HL-60 (cell line): Measurements from ENCODE around the gene COPS8.

Experiments used
- DNase-seq, 2 experiments: peaks; one replicate each; pipeline ENCODE4 v3.0.0-alpha.2; 2010 to 2020; ENCODE audit warnings: low read depth in 1 of 2, low spot score in 1 of 2
- H3K27ac ChIP-seq: fragments of 250-450 bp; sonication (Bioruptor Pico); replicated peaks from 2 replicates; pipeline ENCODE4 v1.5.1; 2020; ENCODE audit warnings: mild to moderate bottlenecking, moderate library complexity
- H3K27me3 ChIP-seq: fragments of 250-450 bp; sonication (Bioruptor Pico); 2 replicates; pipeline ENCODE4 v1.5.1; 2021; ENCODE audit warnings: mild to moderate bottlenecking, moderate library complexity; ENCODE audit not compliant: insufficient read depth, poor library complexity, severe bottlenecking
- H3K4me3 ChIP-seq: replicated peaks from 2 replicates; pipeline ENCODE4 v1.5.1; 2011; ENCODE audit warnings: mild to moderate bottlenecking, control low read depth, low read length; ENCODE audit not compliant: insufficient read depth
- CTCF ChIP-seq: IDR thresholded peaks from one replicate; pipeline ENCODE4 v1.5.1; 2011; ENCODE audit warnings: low read length, control low read depth, inconsistent platforms; ENCODE audit not compliant: insufficient read depth
- GABPA ChIP-seq: IDR thresholded peaks from 2 replicates; pipeline ENCODE4 v1.6.1; 2012; ENCODE audit warnings: low read depth
- POLR2AphosphoS5 ChIP-seq: IDR thresholded peaks from 2 replicates; pipeline ENCODE4 v1.6.1; 2012; ENCODE audit warnings: low read depth
- REST ChIP-seq: IDR thresholded peaks from 2 replicates; pipeline ENCODE4 v1.6.1; 2012; ENCODE audit warnings: low read depth; ENCODE audit not compliant: insufficient replicate concordance
- SPI1 ChIP-seq: IDR thresholded peaks from 2 replicates; pipeline ENCODE4 v1.6.1; 2012; ENCODE audit warnings: low read depth, mild to moderate bottlenecking, borderline replicate concordance

Gene COPS8

GRCh38 chr2:237055386-237056100 lies 30.1 kb upstream of the COPS8 start:
- H3K27ac ChIP-seq, result no peak overlapping the region
- TF ChIP-seq POLR2AphosphoS5, result no peak
- no peak for TF ChIP-seq GABPA
- no peak for TF ChIP-seq REST
- TF ChIP-seq SPI1, result no peak
- TF ChIP-seq CTCF, result no peak
- peaks cover 3% of the 10 kb centered on the region for H3K27me3 ChIP-seq
- H3K4me3 ChIP-seq, result no peak overlapping the region
- DNase-seq, result no peak

- DNase-seq, result no peak
- TF ChIP-seq SPI1, result no peak
- no peak for TF ChIP-seq GABPA
- no peak overlapping the region for H3K27ac ChIP-seq
- H3K4me3 ChIP-seq, result no peak overlapping the region
- H3K27me3 ChIP-seq, result peaks cover 3% of the 10 kb centered on the region
Measured at GRCh38 chr2:237056287-237056875, 29.3 kb upstream of the COPS8 start.

- no peak for DNase-seq
- H3K4me3 ChIP-seq, result no peak overlapping the region
- H3K27ac ChIP-seq, result no peak overlapping the region
Measured at GRCh38 chr2:237057107-237057506, 28.6 kb upstream of the COPS8 start.

More at GRCh38 chr2:237057107-237057506, 28.6 kb upstream of the COPS8 start:
- no peak for TF ChIP-seq GABPA
- TF ChIP-seq POLR2AphosphoS5, result no peak
- no peak for TF ChIP-seq REST
- TF ChIP-seq SPI1, result no peak
- TF ChIP-seq CTCF, result no peak
- peaks cover 3% of the 10 kb centered on the region for H3K27me3 ChIP-seq
